Kidney (tissue), 14 donors: ENCODE results near the gene NR1H2. TPM values are rescaled to one million over a fixed set of nuclear protein-coding genes. Genes with fewer than 3 reads are reported as not detected.

Experiments used
- DNase-seq, 5 donors: peaks; one replicate each; pipeline ENCODE4 v3.0.0-alpha.2; 2013 to 2020
- FAIRE-seq: peaks from 2 replicates; lab custom pipeline; 2012; peaks lifted over from hg19 to GRCh38; lab: Jason Lieb, UNC
- H3K27ac ChIP-seq, 2 donors: one replicate each; pipeline ENCODE4 v1.7.0; 2013; ENCODE audit warnings: low read depth in 2 of 2, low read length in 2 of 2, inconsistent platforms in 1 of 2
- H3K27me3 ChIP-seq: one replicate; pipeline ENCODE4 v1.7.1; 2013; ENCODE audit warnings: low read length, inconsistent platforms; ENCODE audit not compliant: control insufficient read depth, insufficient read depth
- H3K36me3 ChIP-seq, 3 donors: one replicate each; pipeline versions ENCODE4 v1.7.0 to v1.7.1; 2013; ENCODE audit warnings: low read length in 3 of 3, control low read depth in 1 of 3, inconsistent platforms in 1 of 3; ENCODE audit not compliant: insufficient read depth in 3 of 3, control insufficient read depth in 2 of 3
- H3K4me1 ChIP-seq, 3 donors: one replicate each; pipeline versions ENCODE4 v1.7.0 to v1.7.1; 2013; ENCODE audit warnings: low read length in 3 of 3, inconsistent platforms in 1 of 3, low read depth in 1 of 3; ENCODE audit not compliant: control insufficient read depth in 2 of 3, insufficient read depth in 2 of 3
- H3K4me3 ChIP-seq, 3 donors: one replicate each; pipeline versions ENCODE4 v1.7.0 to v1.8.1; 2013; ENCODE audit warnings: low read length in 3 of 3, control low read depth in 1 of 3, inconsistent platforms in 1 of 3
- H3K9ac ChIP-seq, 3 donors: one replicate each; pipeline versions ENCODE4 v1.7.0 to v1.7.1; 2013; ENCODE audit warnings: low read length in 3 of 3, control low read depth in 1 of 3, inconsistent platforms in 1 of 3
- H3K9me3 ChIP-seq, 3 donors: one replicate each; pipeline versions ENCODE4 v1.7.0 to v1.7.1; 2013; ENCODE audit warnings: low read length in 3 of 3, control low read depth in 1 of 3, inconsistent platforms in 1 of 3; ENCODE audit not compliant: control insufficient read depth in 2 of 3, insufficient read depth in 1 of 3
- intact Hi-C: fragments of 100-400 bp; cut with DNase I; formaldehyde crosslinking; loops from one replicate; pipeline ENCODE4 v1.11.1; 2022
- polyA plus RNA-seq: library from polyadenylated mRNA; stranded (reverse); fragments of 350-450 nt; fragmentation: Illumina TruSeq; extraction: RNeasy Lipid Tissue Mini Kit (QIAGEN cat#74804); gene quantifications from one replicate; pipeline ENCODE4 v1.2.3, GENCODE V29; 2014; ENCODE audit warnings: low read depth, low replicate concordance; ENCODE audit not compliant: insufficient read depth
- total RNA-seq: library from RNA; stranded (reverse); fragmentation: NEBNext Ultra II Directional; extraction: Animal tissue kit (Norgen Biotek cat#: 25700); gene quantifications from one replicate; pipeline ENCODE4 v1.2.1, GENCODE V29; 2021
- TF ChIP-seq, protein P1 (sequence below): IDR thresholded peaks from 3 replicates; pipeline ENCODE4 v1.5.1; 2012; ENCODE audit warnings: mild to moderate bottlenecking, moderate library complexity, borderline replicate concordance; ENCODE audit not compliant: insufficient read depth; ENCODE audit errors: extremely low read depth
- donor health status: control.
- donor health status: control.
- donor health status: control.
- donor health status: control.
- donor health status: control.
- donor health status: DM: yes; HTN: yes; CAD: no.
- donor health status: Normal renal cell carcinoma (clear cell type).

NR1H2 gene
- total and polyA plus RNA-seq, 2 donors from 2014 or later, result 59.7 to 80.4 TPM

DNA sequence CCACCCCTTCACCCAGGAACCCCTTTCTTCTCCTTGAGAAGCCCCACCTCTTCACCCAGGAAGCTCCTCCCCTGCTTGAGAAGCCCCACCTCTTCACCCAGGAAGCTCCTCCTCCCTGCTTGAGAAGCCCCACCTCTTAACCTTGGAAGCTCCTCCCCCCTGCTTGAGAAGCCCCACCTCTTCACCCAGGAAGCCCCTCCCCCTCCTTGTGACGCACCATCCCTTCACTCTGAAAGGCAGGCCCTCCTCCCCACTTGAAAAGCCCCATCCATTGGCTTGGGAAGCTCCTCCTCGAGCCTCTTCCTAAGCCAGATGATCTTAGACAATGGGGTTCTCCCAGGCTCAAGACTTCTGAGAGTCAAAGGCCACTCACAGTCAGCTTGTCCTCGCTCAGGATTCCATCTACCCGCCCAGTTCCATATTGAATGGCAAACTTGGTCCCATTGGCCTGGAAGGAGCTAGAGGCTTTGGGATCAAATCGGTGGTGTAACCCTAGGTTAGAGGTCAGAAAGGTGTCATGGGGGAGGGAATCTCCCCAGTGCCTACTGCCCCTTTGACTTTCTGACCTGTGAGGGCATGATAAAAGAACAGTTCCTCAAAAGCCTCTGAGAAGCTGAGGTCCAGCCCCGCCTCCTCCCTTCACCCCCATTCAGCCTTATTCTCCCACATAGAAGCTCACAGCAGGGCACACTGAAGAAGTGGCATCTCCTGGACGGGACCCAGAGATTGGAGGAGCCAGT, 14.8 kb upstream of the NR1H2 start:
- Histone ChIP-seq H3K27ac (no peak overlapping the region), H3K9ac (no peak overlapping the region), H3K4me1 (peaks cover 0 to 6% (median 2%) of the 10 kb centered on the region in 3 donors), H3K27me3 (no peaks in the 10 kb centered on the region), H3K4me3 (no peak overlapping the region), H3K36me3 (no peaks in the 10 kb centered on the region), H3K9me3 (no peaks in the 10 kb centered on the region)
- TF ChIP-seq, protein P1, sequence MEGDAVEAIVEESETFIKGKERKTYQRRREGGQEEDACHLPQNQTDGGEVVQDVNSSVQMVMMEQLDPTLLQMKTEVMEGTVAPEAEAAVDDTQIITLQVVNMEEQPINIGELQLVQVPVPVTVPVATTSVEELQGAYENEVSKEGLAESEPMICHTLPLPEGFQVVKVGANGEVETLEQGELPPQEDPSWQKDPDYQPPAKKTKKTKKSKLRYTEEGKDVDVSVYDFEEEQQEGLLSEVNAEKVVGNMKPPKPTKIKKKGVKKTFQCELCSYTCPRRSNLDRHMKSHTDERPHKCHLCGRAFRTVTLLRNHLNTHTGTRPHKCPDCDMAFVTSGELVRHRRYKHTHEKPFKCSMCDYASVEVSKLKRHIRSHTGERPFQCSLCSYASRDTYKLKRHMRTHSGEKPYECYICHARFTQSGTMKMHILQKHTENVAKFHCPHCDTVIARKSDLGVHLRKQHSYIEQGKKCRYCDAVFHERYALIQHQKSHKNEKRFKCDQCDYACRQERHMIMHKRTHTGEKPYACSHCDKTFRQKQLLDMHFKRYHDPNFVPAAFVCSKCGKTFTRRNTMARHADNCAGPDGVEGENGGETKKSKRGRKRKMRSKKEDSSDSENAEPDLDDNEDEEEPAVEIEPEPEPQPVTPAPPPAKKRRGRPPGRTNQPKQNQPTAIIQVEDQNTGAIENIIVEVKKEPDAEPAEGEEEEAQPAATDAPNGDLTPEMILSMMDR, result no peak
- FAIRE-seq (no peak), DNase-seq (no peak)
- intact Hi-C loops, result loop anchor here (10.0 kb wide), 1 partner anchor 103 kb away; no protein-coding TSS in a partner anchor

DNA sequence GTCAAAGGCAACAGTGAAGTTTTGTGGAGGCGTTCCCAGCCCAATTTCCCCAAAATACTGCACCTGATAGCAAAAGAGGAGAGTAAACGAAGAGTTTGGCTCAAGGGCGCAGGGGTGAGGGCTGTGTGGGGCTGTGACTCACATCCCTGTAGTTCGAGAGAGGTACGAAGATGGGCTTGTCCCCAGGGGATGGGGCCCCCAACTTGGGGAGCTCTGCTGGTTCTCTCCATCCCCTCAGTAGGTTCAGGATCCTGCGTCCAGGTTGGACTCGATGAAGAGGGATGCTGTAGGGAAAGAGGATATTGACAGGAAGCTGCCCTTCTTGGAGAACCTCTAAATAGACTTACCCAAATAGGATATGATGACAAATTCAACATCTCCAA, 14.2 kb upstream of the NR1H2 start:
- H3K9ac ChIP-seq, result no peak overlapping the region
- TF ChIP-seq, protein P1, result no peak
- peaks cover 0 to 6% (median 2%) of the 10 kb centered on the region in 3 donors for H3K4me1 ChIP-seq
- no peak overlapping the region for H3K4me3 ChIP-seq
- no peaks in the 10 kb centered on the region for H3K9me3 ChIP-seq
- intact Hi-C loops, result loop anchor here (10.0 kb wide), 1 partner anchor 103 kb away; no protein-coding TSS in a partner anchor
- no peaks in the 10 kb centered on the region for H3K36me3 ChIP-seq
- no peak overlapping the region for H3K27ac ChIP-seq
- FAIRE-seq (no peak), DNase-seq (no peak)
- H3K27me3 ChIP-seq, result no peaks in the 10 kb centered on the region

DNA sequence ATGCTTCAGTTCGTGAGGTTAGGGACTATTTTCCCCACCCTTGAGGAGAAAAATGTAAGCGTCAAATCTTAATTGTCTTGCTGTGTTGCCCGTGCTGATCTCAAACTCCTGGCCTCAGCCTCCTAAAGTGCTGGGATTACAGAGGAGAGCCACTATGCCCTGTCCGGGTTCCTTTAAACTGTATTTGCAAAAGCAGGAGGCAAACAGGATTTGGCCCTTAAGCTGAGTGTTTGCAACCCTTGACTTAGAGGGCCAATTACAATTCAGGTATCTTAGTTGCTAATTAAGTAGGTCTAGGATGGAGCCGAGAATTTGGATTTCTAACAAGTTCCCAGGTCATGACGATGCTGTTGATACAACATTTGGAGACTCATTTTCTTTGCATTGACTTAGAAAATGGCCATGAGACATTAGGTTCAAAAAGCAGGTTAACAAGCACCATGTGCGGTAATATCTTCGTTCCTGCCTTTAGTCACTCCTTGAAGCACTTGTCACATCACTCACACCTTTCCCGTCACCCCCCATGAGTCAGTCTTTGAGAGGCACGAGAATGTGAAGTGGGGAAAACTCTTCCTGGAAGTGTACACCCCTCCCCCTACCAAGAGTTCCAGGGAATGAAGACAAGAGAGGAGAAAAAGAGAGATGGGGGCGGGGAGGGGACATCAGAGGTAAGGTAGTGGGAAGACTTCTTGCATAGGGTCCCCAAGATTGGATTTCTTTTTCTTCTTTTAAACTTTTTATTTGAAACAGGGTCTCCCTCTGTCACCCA, 13.4 kb upstream of the NR1H2 start:
- Histone ChIP-seq H3K9me3 (no peaks in the 10 kb centered on the region), H3K36me3 (no peaks in the 10 kb centered on the region), H3K4me1 (peaks cover 0 to under 1% (median 0%) of the 10 kb centered on the region in 3 donors), H3K27me3 (no peaks in the 10 kb centered on the region), H3K9ac (no peak overlapping the region), H3K27ac (no peak overlapping the region), H3K4me3 (no peak overlapping the region)
- DNase-seq, result no peak
- no peak for FAIRE-seq
- TF ChIP-seq, protein P1, result no peak
- intact Hi-C loops, result loop anchor here (10.0 kb wide), 1 partner anchor 102 kb away; no protein-coding TSS in a partner anchor
